HepG2 (cell line): ENCODE data around the gene BOD1L1. TPM values are rescaled to one million over a fixed set of nuclear protein-coding genes. Genes with fewer than 3 reads are reported as not detected.

ENCODE experiments used
- ATAC-seq: fragments of 200-7000 bp; cut with Tn5 transposase; 3 replicates; pipeline ENCODE4 v1.9.1; 2020; ENCODE audit warnings: mild to moderate bottlenecking, moderate library complexity
- BruUV-seq: library from RNA; stranded (reverse); fragments of 400-500 nt; replicated peaks from 2 replicates; lab custom pipeline; 2021; lab: Mats Ljungman, UMichigan
- CTCF ChIA-PET: fragments of 300-600 bp; formaldehyde crosslinking; extraction: SDS; loops from one replicate; lab custom pipeline; 2021; ENCODE audit warnings: low total read pairs, inconsistent platforms, low intra/inter-chr PET ratio; lab: Yijun Ruan, JAX
- POLR2A ChIA-PET: fragments of 350-600 bp; sonication (Branson Sonifier 250); formaldehyde crosslinking; loops from one replicate; lab custom pipeline; 2020; ENCODE audit warnings: antibody characterized with exemption, inconsistent platforms; lab: Yijun Ruan, JAX
- DNase-seq: peaks from one replicate; pipeline ENCODE4 v3.0.0-alpha.2; 2015; ENCODE audit warnings: low spot score
- FAIRE-seq: peaks from 3 replicates; lab custom pipeline; 2011; peaks lifted over from hg19 to GRCh38; lab: Jason Lieb, UNC
- H2AFZ ChIP-seq: one replicate; pipeline ENCODE4 v1.6.1; 2011; ENCODE audit warnings: low read length, inconsistent platforms
- H3K27ac ChIP-seq: fragments of 300-600 bp; 3 replicates; pipeline ENCODE4 v1.8.0; 2011; ENCODE audit warnings: mixed run types, mild to moderate bottlenecking, mixed read lengths, low read length, inconsistent platforms; ENCODE audit not compliant: insufficient read depth; ENCODE audit errors: extremely low read length
- H3K27me3 ChIP-seq, 2 experiments: fragments of 200-600 bp in 1 of 2; 2 replicates in 1 of 2; 3 replicates in 1 of 2; pipeline versions ENCODE4 v1.6.0 to v1.8.0; 2011; ENCODE audit warnings: low read length in 2 of 2, mild to moderate bottlenecking in 2 of 2, moderate library complexity in 2 of 2, inconsistent platforms in 1 of 2; ENCODE audit not compliant: insufficient read depth in 2 of 2, control insufficient read depth in 1 of 2
- H3K36me3 ChIP-seq, 2 experiments: fragments of 200-600 bp in 1 of 2; replicated peaks in 1 of 2; 2 replicates in 1 of 2; 3 replicates in 1 of 2; pipeline versions ENCODE4 v1.5.1 to v1.8.0; 2011; ENCODE audit warnings: low read length in 2 of 2, inconsistent platforms in 1 of 2; ENCODE audit not compliant: insufficient read depth in 2 of 2, control insufficient read depth in 1 of 2
- H3K4me1 ChIP-seq: 2 replicates; pipeline ENCODE4 v1.5.1; 2012; ENCODE audit warnings: low read length, inconsistent platforms; ENCODE audit not compliant: insufficient read depth
- H3K4me2 ChIP-seq: 2 replicates; pipeline ENCODE4 v1.6.0; 2011; ENCODE audit warnings: low read depth, low read length, inconsistent platforms
- H3K4me3 ChIP-seq, 3 experiments: fragments of 200-600 bp in 1 of 3; sonication (generic), shearing (Covaris generic) in 1 of 3; replicated peaks in 1 of 3; 2 replicates each; pipeline ENCODE4 v1.5.1; 2011 to 2016; ENCODE audit warnings: low read length in 3 of 3, inconsistent platforms in 2 of 3, low read depth in 2 of 3, mild to moderate bottlenecking in 2 of 3, control low read depth in 1 of 3, mixed read lengths in 1 of 3; ENCODE audit not compliant: insufficient read depth in 1 of 3
- H3K79me2 ChIP-seq: one replicate; pipeline ENCODE4 v1.6.1; 2011; ENCODE audit warnings: low read length, inconsistent platforms; ENCODE audit not compliant: insufficient read depth
- H3K9ac ChIP-seq: 2 replicates; pipeline ENCODE4 v1.6.0; 2011; ENCODE audit warnings: mild to moderate bottlenecking, low read depth, low read length, inconsistent platforms; ENCODE audit not compliant: insufficient read depth
- H3K9me3 ChIP-seq: 2 replicates; pipeline ENCODE4 v1.5.1; 2012; ENCODE audit warnings: mild to moderate bottlenecking, low read length
- H4K20me1 ChIP-seq: 2 replicates; pipeline ENCODE4 v1.6.0; 2011; ENCODE audit warnings: inconsistent platforms, mild to moderate bottlenecking, low read length, moderate library complexity; ENCODE audit not compliant: insufficient read depth
- HNF1A ChIP-seq, 2 experiments: sonication (generic) in 1 of 2; formaldehyde crosslinking in 1 of 2; IDR thresholded peaks; 2 replicates each; pipeline versions ENCODE4 v1.4.0 to v1.6.1; 2016 to 2020; ENCODE audit warnings: borderline replicate concordance in 1 of 2, low read depth in 1 of 2, mild to moderate bottlenecking in 1 of 2, missing genetic modification reagents in 1 of 2
- ZNF180 ChIP-seq: sonication (generic); formaldehyde crosslinking; IDR thresholded peaks from 2 replicates; pipeline ENCODE4 v1.4.0; 2020; ENCODE audit warnings: low read depth, missing genetic modification reagents, borderline replicate concordance
- WGBS: methylation state at CpG from one replicate; pipeline ENCODE4 v1.1.6; 2017; ENCODE audit warnings: low lambda C conversion rate; 5-methylcytosine and 5-hydroxymethylcytosine counted together
- in situ Hi-C: cut with HindIII; loops from 2 replicates; pipeline ENCODE4 v1.10.0; 2017; ENCODE audit warnings: low pct_unique_long_range_greater_than_20kb; ENCODE audit not compliant: extremely low pct_ligation_motif_present
- intact Hi-C: fragments of 100-400 bp; cut with micrococcal nuclease; formaldehyde crosslinking; loops from one replicate; pipeline ENCODE4 v1.10.0; 2022; ENCODE audit not compliant: unreplicated experiment
- polyA plus RNA-seq, 8 experiments: library from polyadenylated mRNA; depleted of rRNA in 3 of 8; stranded (reverse) in 7 of 8; unstranded in 1 of 8; fragments of >200 nt; fragmentation: Illumina TruSeq in 4 of 8; extraction: Trizol in 4 of 8; gene quantifications; 2 replicates each; pipeline versions ENCODE4 v1.2.1 to v1.2.3, GENCODE V29; 2011 to 2016; ENCODE audit warnings: low read depth in 4 of 8, missing spikeins in 1 of 8, mixed read lengths in 1 of 8; ENCODE audit not compliant: insufficient read depth in 1 of 8
- total RNA-seq, 5 experiments: library from RNA; depleted of rRNA; stranded (reverse); fragments of >200 nt; fragmentation: Illumina TruSeq; extraction: Trizol; gene quantifications; 2 replicates each; pipeline ENCODE4 v1.2.3, GENCODE V29; 2016; ENCODE audit warnings: low read depth in 1 of 5

Gene BOD1L1
- total and polyA plus RNA-seq, 2 of the 13 experiments (the other 11 are each of a cell fraction or from before 2014, with no cell fraction given), result 11.7 to 17.9 TPM

- ATAC-seq (peak; percentile 65), FAIRE-seq (no peak), DNase-seq (no peak)
- H3K4me1 ChIP-seq, result peaks cover 32% of the 10 kb centered on the region
- intact Hi-C loops, result loop anchor here (10.0 kb wide), 1 partner anchor 419 kb away; no protein-coding TSS in a partner anchor
- H2AFZ ChIP-seq, result peak within 1 kb of the TSS; percentile 44
- H3K9me3 ChIP-seq, result no peaks in the 10 kb centered on the region
- peak within 1 kb of the TSS; percentile 24; the same call in 1 of the 2 replicates for H3K9ac ChIP-seq
- no peaks in the 10 kb centered on the region for H3K79me2 ChIP-seq
- in situ Hi-C loops, result no loop called here
- peaks cover 2 to 39% of the 10 kb centered on the region in 2 experiments; a peak in 4 of 5 replicates for H3K27me3 ChIP-seq
- H4K20me1 ChIP-seq, result no peaks in the 10 kb centered on the region
- H3K4me2 ChIP-seq, result peak within 1 kb of the TSS; percentile 76
- POLR2A ChIA-PET, result no interaction called here
- 82% methylated on average over 96 of the region's 96 CpGs for WGBS
- H3K36me3 ChIP-seq, result no peaks in the 10 kb centered on the region
- no TSS peak for BruUV-seq
- no peak for TF ChIP-seq HNF1A (IDR thresholded peaks at IDR 0.05; ENCODE audit: low read depth)
- TF ChIP-seq HNF1A (CRISPR knock-in tag; IDR thresholded peaks at IDR 0.05; ENCODE audit: borderline replicate concordance), result no peak
- TF ChIP-seq ZNF180 (CRISPR knock-in tag), result no peak
- CTCF ChIA-PET, result no interaction called here
- peak within 1 kb of the TSS; percentile 64 to 71 (median 65) for H3K4me3 ChIP-seq
- H3K27ac ChIP-seq, result no peak within 1 kb of the TSS
Observed at GRCh38 chr4:13543839-13544605, 83.5 kb downstream of the BOD1L1 start, which contains the start of gene NKX3-2. Gene NKX3-2 (minus strand): TSS chr4:13544508. CDS start chr4:13544414, 94 bp downstream.
